ENCODE measurements around the gene FBXW4. TPM values are rescaled to one million over a fixed set of nuclear protein-coding genes. Genes with fewer than 3 reads are reported as not detected.

Gene FBXW4
- total RNA-seq, 4 donors from 2014 or later: 45.1 to 94.7 (median 64.3) TPM

GRCh38 chr10:101651336-101651735 is 43.6 kb downstream of the FBXW4 start:
- intact Hi-C loops (cut with DNase I; ENCODE audit: low total_unique reads): no loop called here
- no peaks in the 10 kb centered on the region for H3K27me3 ChIP-seq
- no peak overlapping the region for H3K4me3 ChIP-seq
- DNase-seq: no peak
- TF ChIP-seq POLR2A (IDR thresholded peaks at IDR 0.05): no peak
- no peak for TF ChIP-seq CTCF (IDR thresholded peaks at IDR 0.05)
- H3K9me3 ChIP-seq: no peaks in the 10 kb centered on the region
- H3K4me1 ChIP-seq: no peaks in the 10 kb centered on the region
- no peaks in the 10 kb centered on the region for H3K36me3 ChIP-seq
- no peak overlapping the region for H3K27ac ChIP-seq

GRCh38 chr10:101650863-101651262 is 44.1 kb downstream of the FBXW4 start:
- Histone ChIP-seq H3K27me3 (no peaks in the 10 kb centered on the region), H3K36me3 (no peaks in the 10 kb centered on the region), H3K4me1 (no peaks in the 10 kb centered on the region), H3K9me3 (no peaks in the 10 kb centered on the region), H3K4me3 (no peak overlapping the region), H3K27ac (no peak overlapping the region)
- intact Hi-C loops (cut with DNase I; ENCODE audit: low total_unique reads): no loop called here
- no peak for TF ChIP-seq POLR2A (IDR thresholded peaks at IDR 0.05)
- TF ChIP-seq CTCF (IDR thresholded peaks at IDR 0.05): no peak
- no peak for DNase-seq

- no peaks in the 10 kb centered on the region for H3K36me3 ChIP-seq
- H3K27ac ChIP-seq: no peak overlapping the region
- no peak overlapping the region for H3K4me3 ChIP-seq
- no peak for DNase-seq
- H3K9me3 ChIP-seq: no peaks in the 10 kb centered on the region
- intact Hi-C loops (cut with DNase I; ENCODE audit: low total_unique reads): no loop called here
- TF ChIP-seq CTCF (IDR thresholded peaks at IDR 0.05): no peak
- H3K27me3 ChIP-seq: no peaks in the 10 kb centered on the region
- no peaks in the 10 kb centered on the region for H3K4me1 ChIP-seq
These were observed 45.4 kb downstream of the FBXW4 start for GRCh38 chr10:101649525-101650085.

- no peak for DNase-seq
- Histone ChIP-seq H3K27ac (no peak overlapping the region), H3K36me3 (no peaks in the 10 kb centered on the region), H3K27me3 (no peaks in the 10 kb centered on the region), H3K9me3 (no peaks in the 10 kb centered on the region), H3K4me1 (no peaks in the 10 kb centered on the region), H3K4me3 (no peak overlapping the region)
- TF ChIP-seq POLR2A (IDR thresholded peaks at IDR 0.05) (no peak), CTCF (IDR thresholded peaks at IDR 0.05) (no peak)
- intact Hi-C loops (cut with DNase I; ENCODE audit: low total_unique reads): no loop called here
These were observed 47.7 kb downstream of the FBXW4 start for GRCh38 chr10:101647255-101647654.

- Histone ChIP-seq H3K27ac (no peak overlapping the region), H3K36me3 (no peaks in the 10 kb centered on the region), H3K9me3 (no peaks in the 10 kb centered on the region), H3K27me3 (no peaks in the 10 kb centered on the region), H3K4me3 (no peak overlapping the region), H3K4me1 (no peaks in the 10 kb centered on the region)
- intact Hi-C loops (cut with DNase I; ENCODE audit: low total_unique reads): no loop called here
- TF ChIP-seq CTCF (IDR thresholded peaks at IDR 0.05): no peak
- no peak for TF ChIP-seq POLR2A (IDR thresholded peaks at IDR 0.05)
- DNase-seq: peak in 1 of 2 donors; percentile 35
These were observed 48.6 kb downstream of the FBXW4 start for GRCh38 chr10:101646364-101646763.

Data from uterus (tissue), 4 donors.